ENCODE measurements around the gene IMMP2L. TPM values are rescaled to one million over a fixed set of nuclear protein-coding genes. Genes with fewer than 3 reads are reported as not detected.
"Not testable (repeated sequence)": the region's sequence is repeated elsewhere in the genome, so short reads cannot be mapped to it uniquely, and the experiment has no call there.

IMMP2L gene
- total and polyA plus RNA-seq, 2 of the 4 experiments (the other 2 are of a cell fraction) = 5.8 to 9.3 TPM

- H3K14ac ChIP-seq (replicated peaks; ENCODE audit: low read depth, low read length); in situ Hi-C loops (cut with MboI; ENCODE audit: low sequenced_read_pairs); H3K27me3 ChIP-seq (ENCODE audit: control insufficient read depth, insufficient read depth, low read length); H3K79me1 ChIP-seq (ENCODE audit: low read depth in 1 of 2, low read length in 2 of 2); H3K27ac ChIP-seq (ENCODE audit: insufficient read depth, low read length); H4K20me1 ChIP-seq (ENCODE audit: insufficient read depth, low read length); ATAC-seq (ENCODE audit: low read depth); H2BK5ac ChIP-seq (ENCODE audit: low read depth, low read length, poor library complexity, severe bottlenecking); H2BK20ac ChIP-seq (ENCODE audit: low read depth, low read length); H3K56ac ChIP-seq (ENCODE audit: extremely low read depth, insufficient read depth, low read length); H3K4ac ChIP-seq (ENCODE audit: low read depth, low read length); POLR2A ChIA-PET (ENCODE audit: unreplicated experiment); H3K4me1 ChIP-seq (ENCODE audit: control insufficient read depth, insufficient read depth, low read length); H4K5ac ChIP-seq (ENCODE audit: low read depth, low read length); H3K4me3 ChIP-seq (ENCODE audit: insufficient read depth, low read depth, low read length); H3K9ac ChIP-seq (ENCODE audit: low read depth, low read length); H2BK120ac ChIP-seq (ENCODE audit: low read depth, low read length); H3K36me3 ChIP-seq (ENCODE audit: control insufficient read depth, insufficient read depth, low read length); intact Hi-C loops (cut with micrococcal nuclease); H2AFZ ChIP-seq (replicated peaks; ENCODE audit: low read length, poor library complexity); H3K9me1 ChIP-seq (ENCODE audit: insufficient read depth, low read length); CTCF ChIA-PET; DNase-seq; H4K91ac ChIP-seq (ENCODE audit: insufficient read depth, low read depth, low read length); H3K4me2 ChIP-seq (ENCODE audit: low read depth, low read length); H4K8ac ChIP-seq (ENCODE audit: low read depth in 2 of 2, low read length in 2 of 2); H2AK5ac ChIP-seq (ENCODE audit: low read depth, low read length); H2BK15ac ChIP-seq (ENCODE audit: low read depth, low read length); H3K23ac ChIP-seq (ENCODE audit: low read depth, low read length); BruUV-seq (replicated peaks); H3K9me3 ChIP-seq (ENCODE audit: control insufficient read depth, insufficient read depth, low read length); dilution Hi-C loops (cut with HindIII; ENCODE audit: low sequenced_read_pairs, unreplicated experiment); H3K18ac ChIP-seq (ENCODE audit: low read depth, low read length); H2AK9ac ChIP-seq (replicated peaks; ENCODE audit: low read depth, low read length, poor library complexity): not testable (repeated sequence)
- WGBS, 2 experiments (ENCODE audit: extremely low coverage in 2 of 2, insufficient read length in 1 of 2) = no CpG with 5 or more reads among the region's 7 CpGs
Measured at GRCh38 chr7:110660637-110661036, 901.7 kb downstream of the IMMP2L start.
